ENCODE results near the gene CCNL1.

Gene CCNL1

DNA sequence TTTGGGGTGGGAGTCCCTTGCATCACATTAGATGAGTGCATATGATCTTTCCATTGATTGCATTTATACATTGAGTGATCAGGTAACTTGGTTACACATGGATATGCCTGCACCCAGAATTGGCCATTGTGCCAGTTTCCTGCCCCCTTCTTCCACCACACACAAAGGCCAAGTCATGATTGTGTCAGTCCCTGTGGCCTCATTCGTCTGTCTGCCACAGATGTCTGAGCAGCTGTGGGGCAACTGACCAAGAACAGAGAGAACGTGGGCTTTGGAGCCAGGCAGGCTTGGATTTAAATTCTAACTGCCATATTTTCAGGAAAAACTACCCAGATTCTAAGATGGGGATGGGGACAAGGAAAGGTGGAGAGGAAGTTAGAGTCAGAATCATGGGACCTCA is 27.0 kb downstream of the CCNL1 start:
- TF ChIP-seq GABPA (IDR thresholded peaks at IDR 0.05; ENCODE audit: low read depth), result no peak
- TF ChIP-seq, protein P1, sequence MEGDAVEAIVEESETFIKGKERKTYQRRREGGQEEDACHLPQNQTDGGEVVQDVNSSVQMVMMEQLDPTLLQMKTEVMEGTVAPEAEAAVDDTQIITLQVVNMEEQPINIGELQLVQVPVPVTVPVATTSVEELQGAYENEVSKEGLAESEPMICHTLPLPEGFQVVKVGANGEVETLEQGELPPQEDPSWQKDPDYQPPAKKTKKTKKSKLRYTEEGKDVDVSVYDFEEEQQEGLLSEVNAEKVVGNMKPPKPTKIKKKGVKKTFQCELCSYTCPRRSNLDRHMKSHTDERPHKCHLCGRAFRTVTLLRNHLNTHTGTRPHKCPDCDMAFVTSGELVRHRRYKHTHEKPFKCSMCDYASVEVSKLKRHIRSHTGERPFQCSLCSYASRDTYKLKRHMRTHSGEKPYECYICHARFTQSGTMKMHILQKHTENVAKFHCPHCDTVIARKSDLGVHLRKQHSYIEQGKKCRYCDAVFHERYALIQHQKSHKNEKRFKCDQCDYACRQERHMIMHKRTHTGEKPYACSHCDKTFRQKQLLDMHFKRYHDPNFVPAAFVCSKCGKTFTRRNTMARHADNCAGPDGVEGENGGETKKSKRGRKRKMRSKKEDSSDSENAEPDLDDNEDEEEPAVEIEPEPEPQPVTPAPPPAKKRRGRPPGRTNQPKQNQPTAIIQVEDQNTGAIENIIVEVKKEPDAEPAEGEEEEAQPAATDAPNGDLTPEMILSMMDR (IDR thresholded peaks at IDR 0.05; ENCODE audit: insufficient read depth, low read length), result no peak
- Histone ChIP-seq H3K4me3 (replicated peaks; ENCODE audit: insufficient read depth, low read length) (no peak overlapping the region), H3K27ac (replicated peaks) (no peak overlapping the region), H3K27me3 (ENCODE audit: insufficient read depth, poor library complexity, severe bottlenecking) (no peaks in the 10 kb centered on the region)
- peak in 1 of 2 experiments; percentile 22 for DNase-seq (ENCODE audit: low read depth in 1 of 2, low spot score in 1 of 2)

DNA sequence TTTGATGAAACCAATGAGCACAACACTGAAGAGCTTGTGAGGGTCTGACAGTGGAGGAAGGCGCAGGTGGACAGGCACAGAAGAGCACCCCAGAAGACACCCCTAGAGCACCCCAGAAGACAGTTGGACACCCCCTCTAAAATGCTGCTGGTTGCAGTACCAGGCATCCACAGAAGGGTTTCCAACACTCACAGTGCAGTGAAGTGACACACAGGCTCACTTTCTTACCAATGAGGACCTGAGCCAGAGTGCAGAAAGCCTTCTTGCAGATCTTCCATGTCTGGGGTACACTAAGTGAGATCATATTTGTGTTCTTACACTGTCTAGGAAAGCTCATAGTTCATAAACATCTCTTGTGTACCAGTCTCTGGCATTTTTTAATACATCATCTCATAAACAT is 27.6 kb downstream of the CCNL1 start:
- no peak overlapping the region for H3K27ac ChIP-seq (replicated peaks)
- DNase-seq (ENCODE audit: low read depth in 1 of 2, low spot score in 1 of 2), result no peak
- no peak overlapping the region for H3K4me3 ChIP-seq (replicated peaks; ENCODE audit: insufficient read depth, low read length)

DNA sequence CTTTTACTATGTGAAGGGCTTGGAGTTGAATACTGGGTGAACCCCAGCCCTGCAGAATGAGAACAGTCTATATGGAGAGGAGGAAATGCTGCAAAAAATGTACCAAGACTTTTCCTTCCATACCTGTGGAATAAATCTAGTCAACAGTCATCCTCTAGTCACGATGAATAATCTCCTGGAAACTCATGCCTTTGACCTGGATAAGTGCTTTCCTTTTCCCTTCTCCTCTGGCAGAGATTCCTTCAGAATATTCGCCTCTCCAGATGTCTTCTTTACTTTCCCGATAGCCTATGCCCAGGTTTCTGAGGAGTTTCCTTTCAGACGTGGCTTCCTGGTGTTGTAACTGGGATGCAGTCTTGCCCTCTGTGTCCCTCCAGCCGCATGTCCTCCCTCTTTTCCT is 28.1 kb downstream of the CCNL1 start:
- Histone ChIP-seq H3K27ac (replicated peaks) (no peak overlapping the region), H3K27me3 (ENCODE audit: insufficient read depth, poor library complexity, severe bottlenecking) (no peaks in the 10 kb centered on the region), H3K4me3 (replicated peaks; ENCODE audit: insufficient read depth, low read length) (no peak overlapping the region)
- TF ChIP-seq, protein P1 (IDR thresholded peaks at IDR 0.05; ENCODE audit: insufficient read depth, low read length), result no peak
- TF ChIP-seq POLR2AphosphoS5 (IDR thresholded peaks at IDR 0.05; ENCODE audit: low read depth) (no peak), GABPA (IDR thresholded peaks at IDR 0.05; ENCODE audit: low read depth) (no peak)
- no peak for DNase-seq (ENCODE audit: low read depth in 1 of 2, low spot score in 1 of 2)

More for the DNA sequence above, 27.6 kb downstream of the CCNL1 start:
- TF ChIP-seq POLR2AphosphoS5 (IDR thresholded peaks at IDR 0.05; ENCODE audit: low read depth), result no peak
- TF ChIP-seq, protein P2, sequence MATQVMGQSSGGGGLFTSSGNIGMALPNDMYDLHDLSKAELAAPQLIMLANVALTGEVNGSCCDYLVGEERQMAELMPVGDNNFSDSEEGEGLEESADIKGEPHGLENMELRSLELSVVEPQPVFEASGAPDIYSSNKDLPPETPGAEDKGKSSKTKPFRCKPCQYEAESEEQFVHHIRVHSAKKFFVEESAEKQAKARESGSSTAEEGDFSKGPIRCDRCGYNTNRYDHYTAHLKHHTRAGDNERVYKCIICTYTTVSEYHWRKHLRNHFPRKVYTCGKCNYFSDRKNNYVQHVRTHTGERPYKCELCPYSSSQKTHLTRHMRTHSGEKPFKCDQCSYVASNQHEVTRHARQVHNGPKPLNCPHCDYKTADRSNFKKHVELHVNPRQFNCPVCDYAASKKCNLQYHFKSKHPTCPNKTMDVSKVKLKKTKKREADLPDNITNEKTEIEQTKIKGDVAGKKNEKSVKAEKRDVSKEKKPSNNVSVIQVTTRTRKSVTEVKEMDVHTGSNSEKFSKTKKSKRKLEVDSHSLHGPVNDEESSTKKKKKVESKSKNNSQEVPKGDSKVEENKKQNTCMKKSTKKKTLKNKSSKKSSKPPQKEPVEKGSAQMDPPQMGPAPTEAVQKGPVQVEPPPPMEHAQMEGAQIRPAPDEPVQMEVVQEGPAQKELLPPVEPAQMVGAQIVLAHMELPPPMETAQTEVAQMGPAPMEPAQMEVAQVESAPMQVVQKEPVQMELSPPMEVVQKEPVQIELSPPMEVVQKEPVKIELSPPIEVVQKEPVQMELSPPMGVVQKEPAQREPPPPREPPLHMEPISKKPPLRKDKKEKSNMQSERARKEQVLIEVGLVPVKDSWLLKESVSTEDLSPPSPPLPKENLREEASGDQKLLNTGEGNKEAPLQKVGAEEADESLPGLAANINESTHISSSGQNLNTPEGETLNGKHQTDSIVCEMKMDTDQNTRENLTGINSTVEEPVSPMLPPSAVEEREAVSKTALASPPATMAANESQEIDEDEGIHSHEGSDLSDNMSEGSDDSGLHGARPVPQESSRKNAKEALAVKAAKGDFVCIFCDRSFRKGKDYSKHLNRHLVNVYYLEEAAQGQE (IDR thresholded peaks at IDR 0.05; ENCODE audit: insufficient replicate concordance, low read depth), result no peak
- no peak for TF ChIP-seq GABPA (IDR thresholded peaks at IDR 0.05; ENCODE audit: low read depth)
- no peak for TF ChIP-seq SPI1 (IDR thresholded peaks at IDR 0.05; ENCODE audit: borderline replicate concordance, low read depth)
- TF ChIP-seq, protein P1 (IDR thresholded peaks at IDR 0.05; ENCODE audit: insufficient read depth, low read length), result no peak
- no peaks in the 10 kb centered on the region for H3K27me3 ChIP-seq (ENCODE audit: insufficient read depth, poor library complexity, severe bottlenecking)

DNA sequence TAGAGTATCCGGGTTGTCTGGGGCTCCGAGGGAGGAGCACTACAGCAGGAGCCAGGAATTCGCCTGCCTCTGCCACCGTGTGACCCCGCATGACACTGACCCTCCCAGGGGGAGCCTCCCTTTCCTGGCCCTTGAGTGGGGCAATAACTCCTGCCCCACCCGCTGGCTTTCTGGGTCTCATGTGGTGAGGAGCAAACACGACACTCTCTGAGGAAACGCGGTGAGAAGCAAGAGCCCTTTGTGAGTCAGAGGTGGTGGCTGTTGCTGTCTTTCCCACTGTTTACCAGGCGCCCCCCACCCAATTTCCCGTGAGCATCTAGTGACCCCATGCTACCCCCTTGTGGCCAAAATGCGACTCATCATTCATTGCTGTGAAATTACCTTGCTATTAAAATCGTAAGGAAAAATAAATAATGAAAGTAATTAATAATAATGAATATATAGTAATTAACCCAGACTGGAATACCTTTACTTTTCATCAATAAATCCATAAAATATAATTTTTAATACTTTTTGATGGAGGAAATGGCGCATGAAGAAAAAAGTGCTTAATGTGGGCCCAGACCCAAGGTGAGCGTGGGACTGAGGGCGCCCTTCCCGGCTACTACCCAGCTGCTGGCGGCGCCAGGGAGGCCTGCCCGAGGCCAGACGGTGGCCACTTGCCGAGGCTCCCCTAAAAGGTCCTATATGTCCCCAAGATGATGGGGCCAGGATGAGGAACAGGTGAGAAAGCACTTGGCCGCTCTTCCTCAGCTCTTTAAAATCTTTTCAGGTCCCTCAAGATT is 29.3 kb downstream of the CCNL1 start:
- no peak overlapping the region for H3K4me3 ChIP-seq (replicated peaks; ENCODE audit: insufficient read depth, low read length)
- H3K27ac ChIP-seq (replicated peaks), result no peak overlapping the region
- DNase-seq (ENCODE audit: low read depth in 1 of 2, low spot score in 1 of 2), result peak in 1 of 2 experiments; percentile 16
- H3K27me3 ChIP-seq (ENCODE audit: insufficient read depth, poor library complexity, severe bottlenecking), result no peaks in the 10 kb centered on the region
- TF ChIP-seq GABPA (IDR thresholded peaks at IDR 0.05; ENCODE audit: low read depth), result no peak
- TF ChIP-seq, protein P1 (IDR thresholded peaks at IDR 0.05; ENCODE audit: insufficient read depth, low read length), result no peak
- TF ChIP-seq POLR2AphosphoS5 (IDR thresholded peaks at IDR 0.05; ENCODE audit: low read depth), result no peak
- TF ChIP-seq SPI1 (IDR thresholded peaks at IDR 0.05; ENCODE audit: borderline replicate concordance, low read depth), result no peak
